ENCODE results near the gene BOD1.

The BOD1 gene

GRCh38 chr5:173581408-173582215, 34.8 kb downstream of the BOD1 start:
- peak; percentile 48 for DNase-seq (ENCODE audit: low read depth)
- no peak overlapping the region for H3K4me3 ChIP-seq (ENCODE audit: low read depth, low read length)
- TF ChIP-seq CTCF (conservative IDR thresholded peaks at IDR 0.05; ENCODE audit: low read depth, low read length), result peak; percentile 89

- no peak for DNase-seq (ENCODE audit: low read depth)
Observed at GRCh38 chr5:173578947-173579615, 37.4 kb downstream of the BOD1 start.

GRCh38 chr5:173577817-173578216, 38.6 kb downstream of the BOD1 start:
- H3K4me3 ChIP-seq (ENCODE audit: low read depth, low read length), result no peak overlapping the region
- no peak for TF ChIP-seq CTCF (conservative IDR thresholded peaks at IDR 0.05; ENCODE audit: low read depth, low read length)
- no peak for DNase-seq (ENCODE audit: low read depth)

More at GRCh38 chr5:173578947-173579615, 37.4 kb downstream of the BOD1 start:
- no peak for TF ChIP-seq CTCF (conservative IDR thresholded peaks at IDR 0.05; ENCODE audit: low read depth, low read length)
- H3K4me3 ChIP-seq (ENCODE audit: low read depth, low read length), result no peak overlapping the region

- no peak overlapping the region for H3K4me3 ChIP-seq (ENCODE audit: low read depth, low read length)
- no peak for TF ChIP-seq CTCF (conservative IDR thresholded peaks at IDR 0.05; ENCODE audit: low read depth, low read length)
- no peak for DNase-seq (ENCODE audit: low read depth)
Observed at GRCh38 chr5:173577166-173577565, 39.3 kb downstream of the BOD1 start.

- DNase-seq (ENCODE audit: low read depth), result no peak
- no peak overlapping the region for H3K4me3 ChIP-seq (ENCODE audit: low read depth, low read length)
- TF ChIP-seq CTCF (conservative IDR thresholded peaks at IDR 0.05; ENCODE audit: low read depth, low read length), result no peak
Observed at GRCh38 chr5:173575985-173576384, 40.5 kb downstream of the BOD1 start.

- TF ChIP-seq CTCF (conservative IDR thresholded peaks at IDR 0.05; ENCODE audit: low read depth, low read length), result no peak
- DNase-seq (ENCODE audit: low read depth), result no peak
- no peak overlapping the region for H3K4me3 ChIP-seq (ENCODE audit: low read depth, low read length)
Observed at GRCh38 chr5:173574983-173575382, 41.5 kb downstream of the BOD1 start.
